ENCODE results near the gene COL23A1.
"Not testable (repeated sequence)": the region's sequence is repeated elsewhere in the genome, so short reads cannot be mapped to it uniquely, and the experiment has no call there.

Gene COL23A1

GRCh38 chr5:178499352-178499751 is 90.8 kb downstream of the COL23A1 start:
- no peak for DNase-seq

GRCh38 chr5:178496642-178497041 is 93.6 kb downstream of the COL23A1 start:
- DNase-seq: no peak

- DNase-seq: no peak
Observed at GRCh38 chr5:178496214-178496613, 94.0 kb downstream of the COL23A1 start.

- no peak for DNase-seq
Observed at GRCh38 chr5:178495706-178496105, 94.5 kb downstream of the COL23A1 start.

- no peak for DNase-seq
Observed at GRCh38 chr5:178492278-178492677, 97.9 kb downstream of the COL23A1 start.

GRCh38 chr5:178490935-178491652 is 99.1 kb downstream of the COL23A1 start:
- DNase-seq: no peak

- no peak for DNase-seq
Observed at GRCh38 chr5:178489271-178489976, 100.8 kb downstream of the COL23A1 start.

GRCh38 chr5:178488696-178489095 is 101.5 kb downstream of the COL23A1 start:
- no peak for DNase-seq

- no peak for DNase-seq
Observed at GRCh38 chr5:178487911-178488600, 102.1 kb downstream of the COL23A1 start.

- DNase-seq: not testable (repeated sequence)
Observed at GRCh38 chr5:178486878-178487512, 103.2 kb downstream of the COL23A1 start.

GRCh38 chr5:178486239-178486641 is 104.0 kb downstream of the COL23A1 start:
- no peak for DNase-seq

- DNase-seq: no peak
Observed at GRCh38 chr5:178483620-178484019, 106.6 kb downstream of the COL23A1 start.

GRCh38 chr5:178479261-178479660 is 110.9 kb downstream of the COL23A1 start:
- no peak for DNase-seq

GRCh38 chr5:178478370-178478769 is 111.8 kb downstream of the COL23A1 start:
- DNase-seq: no peak

GRCh38 chr5:178477802-178478201 is 112.4 kb downstream of the COL23A1 start:
- no peak for DNase-seq

- no peak for DNase-seq
Observed at GRCh38 chr5:178476972-178477754, 113.0 kb downstream of the COL23A1 start.

GRCh38 chr5:178476531-178476930 is 113.7 kb downstream of the COL23A1 start:
- no peak for DNase-seq

GRCh38 chr5:178475422-178475821 is 114.8 kb downstream of the COL23A1 start:
- no peak for DNase-seq

- no peak for DNase-seq
Observed at GRCh38 chr5:178474562-178475184, 115.5 kb downstream of the COL23A1 start.

- DNase-seq: no peak
Observed at GRCh38 chr5:178473854-178474253, 116.3 kb downstream of the COL23A1 start.

GRCh38 chr5:178472138-178472537 is 118.1 kb downstream of the COL23A1 start:
- DNase-seq: no peak

GRCh38 chr5:178471711-178472110 is 118.5 kb downstream of the COL23A1 start:
- no peak for DNase-seq
